HepG2 (cell line): Measurements from ENCODE around the gene AEN. TPM values are rescaled to one million over a fixed set of nuclear protein-coding genes. Genes with fewer than 3 reads are reported as not detected.

ENCODE experiments used
- KDM4B ChIP-seq: sonication (generic); formaldehyde crosslinking; IDR thresholded peaks from 2 replicates; pipeline ENCODE4 v1.4.0; 2020; ENCODE audit warnings: missing genetic modification reagents
- REL ChIP-seq: sonication (generic); formaldehyde crosslinking; conservative IDR thresholded peaks from 2 replicates; pipeline ENCODE4 v1.8.0; 2022; ENCODE audit warnings: mild to moderate bottlenecking, missing genetic modification reagents, moderate library complexity
- SAFB2 ChIP-seq: sonication (generic); formaldehyde crosslinking; IDR thresholded peaks from 2 replicates; pipeline ENCODE4 v1.5.1; 2020; ENCODE audit warnings: missing genetic modification reagents, low read depth, mild to moderate bottlenecking, borderline replicate concordance
- ZNF776 ChIP-seq: sonication (generic); formaldehyde crosslinking; IDR thresholded peaks from 2 replicates; pipeline ENCODE4 v1.4.0; 2020; ENCODE audit warnings: mild to moderate bottlenecking, missing genetic modification reagents
- polyA plus RNA-seq, 8 experiments: library from polyadenylated mRNA; depleted of rRNA in 3 of 8; stranded (reverse) in 7 of 8; unstranded in 1 of 8; fragments of >200 nt; fragmentation: Illumina TruSeq in 4 of 8; extraction: Trizol in 4 of 8; gene quantifications; 2 replicates each; pipeline versions ENCODE4 v1.2.1 to v1.2.3, GENCODE V29; 2011 to 2016; ENCODE audit warnings: low read depth in 4 of 8, missing spikeins in 1 of 8, mixed read lengths in 1 of 8; ENCODE audit not compliant: insufficient read depth in 1 of 8
- total RNA-seq, 5 experiments: library from RNA; depleted of rRNA; stranded (reverse); fragments of >200 nt; fragmentation: Illumina TruSeq; extraction: Trizol; gene quantifications; 2 replicates each; pipeline ENCODE4 v1.2.3, GENCODE V29; 2016; ENCODE audit warnings: low read depth in 1 of 5
- TF ChIP-seq, protein P1 (sequence below): sonication (generic); formaldehyde crosslinking; IDR thresholded peaks from 2 replicates; pipeline ENCODE4 v1.8.1; 2023; ENCODE audit warnings: mild to moderate bottlenecking, missing genetic modification reagents
- TF ChIP-seq, protein P2 (sequence below): sonication (generic); formaldehyde crosslinking; IDR thresholded peaks from 2 replicates; pipeline ENCODE4 v1.4.0; 2020; ENCODE audit warnings: missing genetic modification reagents
- TF ChIP-seq, protein P3 (sequence below): IDR thresholded peaks from 2 replicates; pipeline ENCODE4 v1.6.1; 2016; ENCODE audit warnings: low read depth, control low read depth
- TF ChIP-seq, protein P4 (sequence below): sonication (generic); formaldehyde crosslinking; IDR thresholded peaks from 2 replicates; pipeline ENCODE4 v1.5.0; 2020; ENCODE audit warnings: mild to moderate bottlenecking, missing genetic modification reagents, borderline replicate concordance

Gene AEN
- total and polyA plus RNA-seq, 2 of the 13 experiments (the other 11 are each of a cell fraction or from before 2014, with no cell fraction given), result 51.3 to 118 TPM

DNA sequence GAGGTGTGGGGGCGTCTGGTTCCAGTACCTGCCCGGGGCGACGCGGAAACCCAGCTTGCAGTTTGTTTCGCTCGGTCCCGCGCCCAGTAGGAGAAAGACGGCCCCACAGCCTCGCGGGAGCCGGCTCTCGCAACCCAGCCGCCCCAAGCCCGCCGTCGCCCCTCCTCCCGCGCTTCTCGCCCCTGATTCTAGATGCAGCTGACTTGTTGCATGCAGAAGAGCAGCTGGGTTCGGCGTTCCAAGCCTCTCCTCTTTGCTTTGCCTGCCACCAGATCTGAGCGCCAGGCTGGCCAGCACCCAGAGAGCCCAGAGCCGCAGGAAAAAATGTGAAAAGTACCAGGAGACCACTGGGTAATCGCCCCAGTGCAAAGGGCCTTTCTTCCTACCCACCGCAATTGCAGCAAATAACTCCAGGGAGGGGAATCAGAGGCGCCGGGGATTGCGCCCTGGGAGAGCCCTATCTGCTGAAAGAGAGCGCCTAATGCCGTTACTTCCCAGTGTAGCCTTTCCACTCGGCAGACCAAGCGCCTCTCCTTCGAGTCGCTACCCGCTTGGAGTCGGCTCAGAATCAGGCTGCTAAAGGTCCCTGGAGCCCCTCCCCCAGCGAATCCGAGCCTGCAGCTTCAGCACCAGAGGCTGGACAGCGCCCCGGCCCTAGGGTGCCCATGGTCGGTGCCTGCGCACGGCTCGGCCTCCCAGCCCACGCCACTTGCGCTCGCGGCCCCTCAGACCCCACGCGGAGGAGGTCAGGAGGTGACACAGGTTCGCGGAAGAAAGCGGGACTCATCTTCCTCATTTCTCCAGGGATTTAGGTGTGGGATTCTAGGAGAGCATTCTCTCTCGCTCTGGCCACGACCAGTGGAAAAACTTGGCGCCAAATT is 15.7 kb upstream of the AEN start (continued):
- TF ChIP-seq, protein P1, sequence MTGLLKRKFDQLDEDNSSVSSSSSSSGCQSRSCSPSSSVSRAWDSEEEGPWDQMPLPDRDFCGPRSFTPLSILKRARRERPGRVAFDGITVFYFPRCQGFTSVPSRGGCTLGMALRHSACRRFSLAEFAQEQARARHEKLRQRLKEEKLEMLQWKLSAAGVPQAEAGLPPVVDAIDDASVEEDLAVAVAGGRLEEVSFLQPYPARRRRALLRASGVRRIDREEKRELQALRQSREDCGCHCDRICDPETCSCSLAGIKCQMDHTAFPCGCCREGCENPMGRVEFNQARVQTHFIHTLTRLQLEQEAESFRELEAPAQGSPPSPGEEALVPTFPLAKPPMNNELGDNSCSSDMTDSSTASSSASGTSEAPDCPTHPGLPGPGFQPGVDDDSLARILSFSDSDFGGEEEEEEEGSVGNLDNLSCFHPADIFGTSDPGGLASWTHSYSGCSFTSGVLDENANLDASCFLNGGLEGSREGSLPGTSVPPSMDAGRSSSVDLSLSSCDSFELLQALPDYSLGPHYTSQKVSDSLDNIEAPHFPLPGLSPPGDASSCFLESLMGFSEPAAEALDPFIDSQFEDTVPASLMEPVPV, result no peak; the same call in 1 of the 2 replicates
- TF ChIP-seq KDM4B (CRISPR knock-in tag) (0 out of 2 replicates have a peak, but pooled peaks have one; percentile 29), SAFB2 (CRISPR knock-in tag) (no peak), ZNF776 (CRISPR knock-in tag) (no peak), REL (CRISPR knock-in tag) (no peak)
- TF ChIP-seq, protein P2, sequence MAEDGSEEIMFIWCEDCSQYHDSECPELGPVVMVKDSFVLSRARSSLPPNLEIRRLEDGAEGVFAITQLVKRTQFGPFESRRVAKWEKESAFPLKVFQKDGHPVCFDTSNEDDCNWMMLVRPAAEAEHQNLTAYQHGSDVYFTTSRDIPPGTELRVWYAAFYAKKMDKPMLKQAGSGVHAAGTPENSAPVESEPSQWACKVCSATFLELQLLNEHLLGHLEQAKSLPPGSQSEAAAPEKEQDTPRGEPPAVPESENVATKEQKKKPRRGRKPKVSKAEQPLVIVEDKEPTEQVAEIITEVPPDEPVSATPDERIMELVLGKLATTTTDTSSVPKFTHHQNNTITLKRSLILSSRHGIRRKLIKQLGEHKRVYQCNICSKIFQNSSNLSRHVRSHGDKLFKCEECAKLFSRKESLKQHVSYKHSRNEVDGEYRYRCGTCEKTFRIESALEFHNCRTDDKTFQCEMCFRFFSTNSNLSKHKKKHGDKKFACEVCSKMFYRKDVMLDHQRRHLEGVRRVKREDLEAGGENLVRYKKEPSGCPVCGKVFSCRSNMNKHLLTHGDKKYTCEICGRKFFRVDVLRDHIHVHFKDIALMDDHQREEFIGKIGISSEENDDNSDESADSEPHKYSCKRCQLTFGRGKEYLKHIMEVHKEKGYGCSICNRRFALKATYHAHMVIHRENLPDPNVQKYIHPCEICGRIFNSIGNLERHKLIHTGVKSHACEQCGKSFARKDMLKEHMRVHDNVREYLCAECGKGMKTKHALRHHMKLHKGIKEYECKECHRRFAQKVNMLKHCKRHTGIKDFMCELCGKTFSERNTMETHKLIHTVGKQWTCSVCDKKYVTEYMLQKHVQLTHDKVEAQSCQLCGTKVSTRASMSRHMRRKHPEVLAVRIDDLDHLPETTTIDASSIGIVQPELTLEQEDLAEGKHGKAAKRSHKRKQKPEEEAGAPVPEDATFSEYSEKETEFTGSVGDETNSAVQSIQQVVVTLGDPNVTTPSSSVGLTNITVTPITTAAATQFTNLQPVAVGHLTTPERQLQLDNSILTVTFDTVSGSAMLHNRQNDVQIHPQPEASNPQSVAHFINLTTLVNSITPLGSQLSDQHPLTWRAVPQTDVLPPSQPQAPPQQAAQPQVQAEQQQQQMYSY (CRISPR knock-in tag), result 0 out of 2 replicates have a peak, but pooled peaks have one; percentile 22
- TF ChIP-seq, protein P3, sequence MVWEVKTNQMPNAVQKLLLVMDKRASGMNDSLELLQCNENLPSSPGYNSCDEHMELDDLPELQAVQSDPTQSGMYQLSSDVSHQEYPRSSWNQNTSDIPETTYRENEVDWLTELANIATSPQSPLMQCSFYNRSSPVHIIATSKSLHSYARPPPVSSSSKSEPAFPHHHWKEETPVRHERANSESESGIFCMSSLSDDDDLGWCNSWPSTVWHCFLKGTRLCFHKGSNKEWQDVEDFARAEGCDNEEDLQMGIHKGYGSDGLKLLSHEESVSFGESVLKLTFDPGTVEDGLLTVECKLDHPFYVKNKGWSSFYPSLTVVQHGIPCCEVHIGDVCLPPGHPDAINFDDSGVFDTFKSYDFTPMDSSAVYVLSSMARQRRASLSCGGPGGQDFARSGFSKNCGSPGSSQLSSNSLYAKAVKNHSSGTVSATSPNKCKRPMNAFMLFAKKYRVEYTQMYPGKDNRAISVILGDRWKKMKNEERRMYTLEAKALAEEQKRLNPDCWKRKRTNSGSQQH, result peak; percentile 69; the same call in 1 of the 2 replicates
- TF ChIP-seq, protein P4, sequence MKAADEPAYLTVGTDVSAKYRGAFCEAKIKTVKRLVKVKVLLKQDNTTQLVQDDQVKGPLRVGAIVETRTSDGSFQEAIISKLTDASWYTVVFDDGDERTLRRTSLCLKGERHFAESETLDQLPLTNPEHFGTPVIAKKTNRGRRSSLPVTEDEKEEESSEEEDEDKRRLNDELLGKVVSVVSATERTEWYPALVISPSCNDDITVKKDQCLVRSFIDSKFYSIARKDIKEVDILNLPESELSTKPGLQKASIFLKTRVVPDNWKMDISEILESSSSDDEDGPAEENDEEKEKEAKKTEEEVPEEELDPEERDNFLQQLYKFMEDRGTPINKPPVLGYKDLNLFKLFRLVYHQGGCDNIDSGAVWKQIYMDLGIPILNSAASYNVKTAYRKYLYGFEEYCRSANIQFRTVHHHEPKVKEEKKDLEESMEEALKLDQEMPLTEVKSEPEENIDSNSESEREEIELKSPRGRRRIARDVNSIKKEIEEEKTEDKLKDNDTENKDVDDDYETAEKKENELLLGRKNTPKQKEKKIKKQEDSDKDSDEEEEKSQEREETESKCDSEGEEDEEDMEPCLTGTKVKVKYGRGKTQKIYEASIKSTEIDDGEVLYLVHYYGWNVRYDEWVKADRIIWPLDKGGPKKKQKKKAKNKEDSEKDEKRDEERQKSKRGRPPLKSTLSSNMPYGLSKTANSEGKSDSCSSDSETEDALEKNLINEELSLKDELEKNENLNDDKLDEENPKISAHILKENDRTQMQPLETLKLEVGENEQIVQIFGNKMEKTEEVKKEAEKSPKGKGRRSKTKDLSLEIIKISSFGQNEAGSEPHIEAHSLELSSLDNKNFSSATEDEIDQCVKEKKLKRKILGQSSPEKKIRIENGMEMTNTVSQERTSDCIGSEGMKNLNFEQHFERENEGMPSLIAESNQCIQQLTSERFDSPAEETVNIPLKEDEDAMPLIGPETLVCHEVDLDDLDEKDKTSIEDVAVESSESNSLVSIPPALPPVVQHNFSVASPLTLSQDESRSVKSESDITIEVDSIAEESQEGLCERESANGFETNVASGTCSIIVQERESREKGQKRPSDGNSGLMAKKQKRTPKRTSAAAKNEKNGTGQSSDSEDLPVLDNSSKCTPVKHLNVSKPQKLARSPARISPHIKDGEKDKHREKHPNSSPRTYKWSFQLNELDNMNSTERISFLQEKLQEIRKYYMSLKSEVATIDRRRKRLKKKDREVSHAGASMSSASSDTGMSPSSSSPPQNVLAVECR (CRISPR knock-in tag), result peak; percentile 43; the same call in 1 of the 2 replicates
- TF ChIP-seq, all 625 proteins: peak for 130
